Measurements from ENCODE around the gene HSD3B2. TPM values are rescaled to one million over a fixed set of nuclear protein-coding genes. Genes with fewer than 3 reads are reported as not detected.

HSD3B2 gene
- total RNA-seq, 2 donors from 2014 or later = not detected

DNA sequence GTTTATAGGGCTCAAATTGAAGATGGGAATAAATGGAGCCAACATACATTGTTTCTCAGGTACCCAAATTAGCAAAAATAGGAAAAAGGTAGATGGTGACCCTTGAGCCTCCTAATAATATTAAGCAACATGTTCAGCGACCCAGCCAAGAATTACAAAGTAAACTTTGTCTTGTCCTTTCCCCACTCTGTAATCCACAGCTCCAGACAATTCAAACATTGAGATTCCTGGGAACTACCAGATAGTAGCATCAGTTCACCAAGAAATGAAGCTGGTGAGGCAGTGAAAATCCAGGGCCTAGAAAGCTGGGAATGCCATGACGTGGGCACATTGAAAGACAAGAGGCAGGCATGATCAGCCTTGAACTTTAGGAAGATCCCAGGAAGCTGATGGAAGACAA is 34.6 kb upstream of the HSD3B2 start:
- Mint-ChIP-seq H3K9me3 (peaks cover 0 to 3% of the 10 kb centered on the region in 2 donors), H3K4me3 (no peak overlapping the region)

DNA sequence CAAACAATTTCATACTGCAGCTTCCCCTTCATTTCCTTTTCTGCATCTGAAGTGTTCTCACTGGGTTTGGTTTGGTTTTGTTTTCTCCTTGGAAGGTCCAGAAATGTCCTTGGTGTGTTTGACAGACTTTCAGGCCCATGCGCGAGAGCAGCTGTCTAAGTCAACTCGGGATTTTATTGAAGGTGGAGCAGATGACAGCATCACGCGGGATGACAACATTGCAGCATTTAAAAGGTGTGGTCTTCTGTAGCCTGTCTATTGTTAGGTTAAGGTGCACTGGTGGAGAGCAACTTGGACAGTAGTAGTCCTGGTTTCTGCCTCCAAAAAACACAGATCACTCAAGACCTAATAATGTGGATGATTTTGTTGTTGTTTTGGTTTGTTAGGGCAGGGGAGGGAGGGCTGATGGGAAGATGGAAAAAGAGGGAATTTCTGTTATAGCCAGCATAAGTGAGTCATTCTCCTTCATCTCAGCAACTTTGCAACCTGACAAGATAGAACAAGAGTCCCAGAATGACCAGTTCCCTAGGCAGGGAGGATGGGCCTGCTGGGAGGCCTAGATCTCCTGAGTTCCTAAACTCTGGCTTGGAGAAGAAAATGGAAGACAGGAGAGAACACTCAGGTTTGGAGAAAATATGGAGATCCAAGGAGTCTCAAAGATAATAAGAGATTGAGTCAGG is 33.8 kb upstream of the HSD3B2 start:
- DNase-seq = no peak
- ATAC-seq (replicated peaks in 1 of 2) = no peak
- Mint-ChIP-seq H3K4me3 (no peak overlapping the region), H3K4me1 (ENCODE audit: low read depth) (no peaks in the 10 kb centered on the region), H3K27me3 (ENCODE audit: low read depth) (no peaks in the 10 kb centered on the region), H3K9me3 (peaks cover 0 to 3% of the 10 kb centered on the region in 2 donors), H3K36me3 (ENCODE audit: insufficient read depth in 2 of 2) (no peaks in the 10 kb centered on the region), H3K27ac (no peak overlapping the region)

More for the DNA sequence above, 34.6 kb upstream of the HSD3B2 start:
- no peaks in the 10 kb centered on the region for H3K4me1 Mint-ChIP-seq (ENCODE audit: low read depth)
- H3K27ac Mint-ChIP-seq = no peak overlapping the region
- no peaks in the 10 kb centered on the region for H3K36me3 Mint-ChIP-seq (ENCODE audit: insufficient read depth in 2 of 2)
- ATAC-seq (replicated peaks in 1 of 2) = no peak
- DNase-seq = no peak
- H3K27me3 Mint-ChIP-seq (ENCODE audit: low read depth) = no peaks in the 10 kb centered on the region

DNA sequence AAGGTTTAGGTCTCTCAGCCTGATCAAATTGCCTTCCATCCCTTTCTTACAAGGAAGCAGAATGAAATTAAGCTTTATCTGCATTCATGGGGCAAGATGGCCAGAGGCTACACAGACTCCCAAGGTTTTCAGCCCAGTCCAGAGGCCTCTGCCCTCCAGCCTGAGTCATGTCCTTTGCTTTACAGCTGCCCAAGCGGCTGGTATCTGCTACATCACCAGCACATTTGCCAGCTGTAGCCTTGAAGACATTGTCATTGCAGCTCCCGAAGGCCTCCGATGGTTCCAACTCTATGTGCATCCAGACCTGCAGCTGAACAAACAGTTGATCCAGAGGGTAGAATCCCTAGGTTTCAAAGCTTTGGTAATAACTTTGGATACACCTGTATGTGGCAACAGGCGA is 30.4 kb upstream of the HSD3B2 start:
- Mint-ChIP-seq H3K27me3 (ENCODE audit: low read depth) (peaks cover 5% of the 10 kb centered on the region), H3K9me3 (no peaks in the 10 kb centered on the region), H3K4me1 (ENCODE audit: low read depth) (no peaks in the 10 kb centered on the region), H3K27ac (no peak overlapping the region), H3K36me3 (ENCODE audit: insufficient read depth in 2 of 2) (no peaks in the 10 kb centered on the region), H3K4me3 (no peak overlapping the region)
- ATAC-seq (replicated peaks in 1 of 2) (no peak), DNase-seq (no peak)

DNA sequence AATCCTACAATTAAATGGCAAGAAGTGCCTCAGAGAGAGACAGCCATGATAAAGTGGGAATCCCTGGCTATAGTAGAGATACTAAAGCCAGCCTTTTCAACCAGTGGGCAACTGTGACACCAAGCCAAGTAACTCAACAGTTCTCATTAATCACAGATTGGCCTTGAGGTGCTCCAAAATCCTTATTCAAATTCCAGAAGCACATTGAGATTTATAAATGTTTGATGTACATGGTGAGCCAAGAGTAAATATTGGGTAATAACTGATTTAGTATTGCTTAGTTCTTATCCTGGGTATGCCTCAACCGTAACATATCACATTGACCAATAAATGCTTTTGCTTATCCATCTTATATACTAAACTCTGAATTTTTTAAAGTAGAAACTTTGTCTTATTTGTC is 29.3 kb upstream of the HSD3B2 start:
- H3K4me1 Mint-ChIP-seq (ENCODE audit: low read depth) = no peaks in the 10 kb centered on the region
- peaks cover 12% of the 10 kb centered on the region for H3K27me3 Mint-ChIP-seq (ENCODE audit: low read depth)
- no peaks in the 10 kb centered on the region for H3K36me3 Mint-ChIP-seq (ENCODE audit: insufficient read depth in 2 of 2)
- DNase-seq = no peak
- no peak for ATAC-seq (replicated peaks in 1 of 2)
- peaks cover 0 to 2% of the 10 kb centered on the region in 2 donors for H3K9me3 Mint-ChIP-seq
- H3K27ac Mint-ChIP-seq = no peak overlapping the region
- H3K4me3 Mint-ChIP-seq = no peak overlapping the region

DNA sequence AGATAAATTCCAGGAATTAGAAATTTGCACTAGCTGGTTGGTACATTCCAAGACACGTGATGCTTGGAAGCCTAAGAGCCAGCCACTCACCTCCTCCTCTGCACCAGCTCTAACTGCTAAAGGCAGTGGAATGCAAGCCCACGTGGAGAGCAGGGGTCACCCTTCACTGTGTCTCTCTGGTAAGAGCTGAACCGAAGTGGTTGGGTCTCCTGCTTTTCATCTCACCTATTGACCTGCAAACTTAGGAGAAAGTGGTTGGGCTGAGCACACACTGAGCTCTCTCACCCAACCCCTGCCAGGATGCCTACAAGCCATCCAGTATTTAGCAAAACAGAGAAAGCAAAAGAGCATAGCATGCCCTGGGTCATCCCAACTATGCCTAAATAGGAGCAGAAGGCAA is 27.1 kb upstream of the HSD3B2 start:
- H3K9me3 Mint-ChIP-seq = peaks cover 0 to 2% of the 10 kb centered on the region in 2 donors
- DNase-seq (no peak), ATAC-seq (replicated peaks in 1 of 2) (no peak)
- no peak overlapping the region for H3K4me3 Mint-ChIP-seq
- H3K27ac Mint-ChIP-seq = no peak overlapping the region
- no peaks in the 10 kb centered on the region for H3K4me1 Mint-ChIP-seq (ENCODE audit: low read depth)
- peaks cover 18% of the 10 kb centered on the region for H3K27me3 Mint-ChIP-seq (ENCODE audit: low read depth)
- no peaks in the 10 kb centered on the region for H3K36me3 Mint-ChIP-seq (ENCODE audit: insufficient read depth in 2 of 2)

DNA sequence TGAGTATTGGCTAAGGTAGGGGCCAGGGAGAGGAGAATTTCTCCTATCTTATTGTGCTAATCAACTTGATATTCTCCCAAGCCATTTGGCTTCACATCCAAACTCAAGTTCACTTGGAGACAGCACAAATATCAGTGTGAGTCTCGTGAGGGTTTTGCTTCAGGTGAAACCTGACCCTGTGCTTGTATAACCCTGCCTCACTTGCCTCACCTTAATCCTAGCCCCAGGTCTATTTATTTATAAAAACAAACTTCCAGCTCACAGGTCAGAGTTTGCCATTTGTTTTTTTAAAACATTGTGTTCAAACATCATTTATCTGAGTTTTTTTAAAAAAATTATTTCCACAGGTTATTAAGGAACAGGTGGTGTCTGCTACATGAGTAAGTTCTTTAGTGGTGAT is 26.5 kb upstream of the HSD3B2 start:
- ATAC-seq (replicated peaks in 1 of 2) (no peak), DNase-seq (no peak)
- no peak overlapping the region for H3K4me3 Mint-ChIP-seq
- H3K27me3 Mint-ChIP-seq (ENCODE audit: low read depth) = peaks cover 18% of the 10 kb centered on the region
- H3K4me1 Mint-ChIP-seq (ENCODE audit: low read depth) = no peaks in the 10 kb centered on the region
- H3K36me3 Mint-ChIP-seq (ENCODE audit: insufficient read depth in 2 of 2) = no peaks in the 10 kb centered on the region
- H3K9me3 Mint-ChIP-seq = peaks cover 0 to 2% of the 10 kb centered on the region in 2 donors
- no peak overlapping the region for H3K27ac Mint-ChIP-seq

DNA sequence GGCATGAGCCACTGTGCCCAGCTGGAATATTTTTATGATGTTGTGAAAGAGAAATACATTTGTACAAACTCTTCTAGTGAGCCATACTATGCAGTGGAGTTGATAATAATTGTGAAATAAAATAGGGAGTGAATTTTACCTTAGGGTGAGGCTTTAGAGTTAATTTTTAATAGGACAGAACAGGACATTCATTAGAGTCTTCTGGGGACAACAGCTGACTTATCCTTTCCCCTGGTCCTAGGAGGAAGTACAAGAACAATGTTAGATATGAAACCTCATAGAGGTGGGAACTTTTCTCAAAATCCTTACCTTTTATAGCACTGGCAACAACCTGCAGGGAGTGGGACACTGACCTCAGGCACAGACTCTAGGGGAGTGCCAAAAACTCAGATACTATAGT is 24.4 kb upstream of the HSD3B2 start:
- ATAC-seq (replicated peaks in 1 of 2) = no peak
- no peak overlapping the region for H3K27ac Mint-ChIP-seq

DNA sequence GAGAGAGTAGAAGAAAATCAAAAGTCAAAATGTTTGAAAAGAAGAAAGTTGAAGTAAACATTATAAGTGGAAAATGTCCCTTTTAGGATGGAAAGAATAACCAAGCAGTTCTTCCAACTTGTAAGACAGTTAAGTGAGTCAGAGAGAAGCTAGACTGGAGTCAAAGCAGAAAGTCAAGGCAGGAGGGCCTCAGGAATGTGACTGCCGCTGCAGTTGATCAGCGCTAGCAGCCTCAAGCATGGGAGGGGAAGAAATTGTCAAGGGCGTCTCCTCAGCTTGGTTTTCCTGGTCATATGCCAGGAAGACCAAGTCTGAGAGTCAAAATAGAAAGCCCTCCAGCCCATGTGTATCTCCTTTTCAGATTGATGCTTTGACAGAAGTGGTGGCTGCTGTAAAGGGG is 23.2 kb upstream of the HSD3B2 start:
- peaks cover 0 to 2% of the 10 kb centered on the region in 2 donors for H3K9me3 Mint-ChIP-seq
- DNase-seq = no peak

More for the DNA sequence above, 24.4 kb upstream of the HSD3B2 start:
- no peak for DNase-seq
- no peak overlapping the region for H3K4me3 Mint-ChIP-seq
- H3K9me3 Mint-ChIP-seq = peaks cover 0 to 2% of the 10 kb centered on the region in 2 donors
- peaks cover 21% of the 10 kb centered on the region for H3K27me3 Mint-ChIP-seq (ENCODE audit: low read depth)
- no peaks in the 10 kb centered on the region for H3K36me3 Mint-ChIP-seq (ENCODE audit: insufficient read depth in 2 of 2)
- no peaks in the 10 kb centered on the region for H3K4me1 Mint-ChIP-seq (ENCODE audit: low read depth)

DNA sequence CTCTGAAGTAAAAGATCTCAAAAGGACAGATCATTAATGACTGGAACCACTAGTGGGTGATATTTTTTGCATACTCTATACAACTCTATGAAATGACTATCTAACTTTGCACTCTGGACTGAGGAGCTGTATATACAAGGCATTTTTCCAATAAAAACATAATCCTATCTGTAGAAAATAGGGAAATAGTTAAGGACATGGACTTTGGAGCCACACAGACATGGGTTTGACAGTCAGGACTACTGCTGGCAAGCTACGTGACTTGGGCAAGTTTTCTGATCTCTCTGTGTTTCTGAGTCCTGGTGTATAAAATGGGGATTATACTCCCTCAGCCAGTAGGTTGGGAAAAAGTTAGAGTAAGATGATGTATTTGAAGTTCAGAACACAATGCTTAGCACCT is 20.9 kb upstream of the HSD3B2 start:
- ATAC-seq (replicated peaks in 1 of 2) = no peak
- H3K27ac Mint-ChIP-seq = no peak overlapping the region
- H3K27me3 Mint-ChIP-seq (ENCODE audit: low read depth) = peaks cover 20% of the 10 kb centered on the region
- H3K9me3 Mint-ChIP-seq = peaks cover 0 to 2% of the 10 kb centered on the region in 2 donors
- H3K36me3 Mint-ChIP-seq (ENCODE audit: insufficient read depth in 2 of 2) = no peaks in the 10 kb centered on the region
- no peak overlapping the region for H3K4me3 Mint-ChIP-seq
- no peak for DNase-seq
- no peaks in the 10 kb centered on the region for H3K4me1 Mint-ChIP-seq (ENCODE audit: low read depth)

More for the DNA sequence above, 23.2 kb upstream of the HSD3B2 start:
- H3K36me3 Mint-ChIP-seq (ENCODE audit: insufficient read depth in 2 of 2) = no peaks in the 10 kb centered on the region
- H3K4me1 Mint-ChIP-seq (ENCODE audit: low read depth) = no peaks in the 10 kb centered on the region
- H3K27ac Mint-ChIP-seq = no peak overlapping the region
- no peak overlapping the region for H3K4me3 Mint-ChIP-seq
- no peak for ATAC-seq (replicated peaks in 1 of 2)
- peaks cover 25% of the 10 kb centered on the region for H3K27me3 Mint-ChIP-seq (ENCODE audit: low read depth)

DNA sequence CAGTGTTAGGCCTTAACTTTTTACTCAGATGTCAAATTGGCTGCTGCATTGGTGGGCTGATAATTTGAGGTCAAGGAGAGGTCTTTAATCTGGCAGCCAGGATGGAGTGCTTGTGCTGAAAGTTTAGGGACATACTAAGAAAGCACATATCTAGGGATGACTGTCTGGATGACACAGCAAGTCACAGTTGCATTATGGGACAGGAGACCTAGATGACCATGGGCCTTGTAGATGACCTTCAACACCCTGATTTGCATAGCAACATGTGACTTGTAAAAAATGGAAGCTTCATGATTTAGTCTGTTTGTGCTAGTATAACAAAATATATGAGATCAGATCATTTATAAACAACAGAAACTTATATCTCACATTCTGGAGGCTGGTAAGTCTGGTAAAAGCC is 18.0 kb upstream of the HSD3B2 start:
- no peak for DNase-seq
- no peaks in the 10 kb centered on the region for H3K36me3 Mint-ChIP-seq (ENCODE audit: insufficient read depth in 2 of 2)
- H3K9me3 Mint-ChIP-seq = no peaks in the 10 kb centered on the region
- H3K4me3 Mint-ChIP-seq = no peak overlapping the region
- ATAC-seq (replicated peaks in 1 of 2) = no peak
- H3K4me1 Mint-ChIP-seq (ENCODE audit: low read depth) = no peaks in the 10 kb centered on the region
- H3K27ac Mint-ChIP-seq = no peak overlapping the region
- H3K27me3 Mint-ChIP-seq (ENCODE audit: low read depth) = peaks cover 7% of the 10 kb centered on the region

DNA sequence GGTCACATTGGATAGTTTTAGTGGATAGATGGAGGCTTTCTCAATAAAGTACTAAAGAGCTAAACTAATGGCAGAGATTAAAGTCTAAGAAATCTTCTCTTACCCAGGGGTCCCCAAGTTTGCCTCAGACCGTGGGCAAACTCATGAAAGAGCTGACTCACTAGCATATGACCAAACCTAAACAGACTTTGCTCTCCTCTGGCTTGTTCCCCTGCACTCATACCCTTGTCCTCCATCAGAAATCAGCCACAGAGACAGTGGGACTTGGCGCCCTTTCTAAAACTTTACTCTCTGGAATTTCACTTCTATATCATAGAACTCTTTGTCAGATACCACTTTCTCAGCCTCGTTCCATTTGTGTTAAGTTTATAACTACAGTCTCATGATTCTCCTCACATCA is 17.0 kb upstream of the HSD3B2 start:
- H3K36me3 Mint-ChIP-seq (ENCODE audit: insufficient read depth in 2 of 2) = no peaks in the 10 kb centered on the region
- H3K9me3 Mint-ChIP-seq = peaks cover 0 to 1% of the 10 kb centered on the region in 2 donors
- ATAC-seq (replicated peaks in 1 of 2) (no peak), DNase-seq (no peak)
- no peaks in the 10 kb centered on the region for H3K4me1 Mint-ChIP-seq (ENCODE audit: low read depth)
- H3K27ac Mint-ChIP-seq = no peak overlapping the region
- H3K27me3 Mint-ChIP-seq (ENCODE audit: low read depth) = peaks cover 7% of the 10 kb centered on the region
- H3K4me3 Mint-ChIP-seq = no peak overlapping the region

DNA sequence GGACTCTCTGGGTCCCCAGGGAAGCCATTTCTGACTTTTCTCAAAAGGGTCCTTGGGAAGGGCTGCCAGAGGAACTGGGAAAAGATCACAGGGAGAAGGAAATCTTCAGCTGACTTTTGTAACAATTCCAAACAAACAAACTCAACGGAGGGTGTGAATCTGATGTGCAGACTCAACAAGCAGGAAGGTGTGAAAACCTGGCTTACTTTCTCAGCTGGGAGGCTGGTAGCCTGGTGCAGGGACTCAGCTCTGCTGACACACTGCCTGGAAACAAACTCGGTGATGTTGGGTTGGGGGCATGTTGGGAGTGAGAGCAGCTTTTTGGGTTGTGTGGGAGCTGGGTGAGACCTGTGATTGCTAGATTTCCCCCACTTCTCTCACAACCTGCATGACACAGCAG is 10.2 kb upstream of the HSD3B2 start:
- no peak for ATAC-seq (replicated peaks in 1 of 2)
- no peak overlapping the region for H3K27ac Mint-ChIP-seq
- H3K4me3 Mint-ChIP-seq = no peak overlapping the region
- no peak for DNase-seq
- H3K9me3 Mint-ChIP-seq = peaks cover 6 to 7% of the 10 kb centered on the region in 2 donors
- H3K27me3 Mint-ChIP-seq (ENCODE audit: low read depth) = peaks cover 14% of the 10 kb centered on the region
- H3K4me1 Mint-ChIP-seq (ENCODE audit: low read depth) = no peaks in the 10 kb centered on the region
- no peaks in the 10 kb centered on the region for H3K36me3 Mint-ChIP-seq (ENCODE audit: insufficient read depth in 2 of 2)

DNA sequence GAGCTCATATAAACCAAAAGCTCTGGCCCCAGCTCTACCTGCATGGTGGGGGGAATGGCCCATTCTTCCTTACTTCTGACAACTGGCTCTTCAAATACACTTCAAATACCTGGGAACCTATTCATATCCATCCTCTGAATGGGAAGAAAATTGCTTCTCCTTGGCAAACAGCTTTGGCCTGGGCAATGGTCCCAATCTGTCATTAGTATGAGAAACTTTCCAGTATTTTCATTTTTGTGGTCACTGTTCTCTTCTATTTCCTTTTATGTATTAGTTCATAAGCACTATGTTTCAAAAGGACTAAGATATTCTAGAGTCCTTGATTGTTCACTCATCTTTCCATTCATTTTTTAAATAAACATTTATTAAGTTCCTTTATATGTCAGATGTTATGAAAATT is 5.2 kb upstream of the HSD3B2 start:
- H3K27ac Mint-ChIP-seq = no peak overlapping the region
- no peaks in the 10 kb centered on the region for H3K4me1 Mint-ChIP-seq (ENCODE audit: low read depth)
- no peaks in the 10 kb centered on the region for H3K27me3 Mint-ChIP-seq (ENCODE audit: low read depth)
- no peak overlapping the region for H3K4me3 Mint-ChIP-seq
- DNase-seq (no peak), ATAC-seq (replicated peaks in 1 of 2) (no peak)
- H3K9me3 Mint-ChIP-seq = peaks cover 3 to 4% of the 10 kb centered on the region in 2 donors
- H3K36me3 Mint-ChIP-seq (ENCODE audit: insufficient read depth in 2 of 2) = no peaks in the 10 kb centered on the region

DNA sequence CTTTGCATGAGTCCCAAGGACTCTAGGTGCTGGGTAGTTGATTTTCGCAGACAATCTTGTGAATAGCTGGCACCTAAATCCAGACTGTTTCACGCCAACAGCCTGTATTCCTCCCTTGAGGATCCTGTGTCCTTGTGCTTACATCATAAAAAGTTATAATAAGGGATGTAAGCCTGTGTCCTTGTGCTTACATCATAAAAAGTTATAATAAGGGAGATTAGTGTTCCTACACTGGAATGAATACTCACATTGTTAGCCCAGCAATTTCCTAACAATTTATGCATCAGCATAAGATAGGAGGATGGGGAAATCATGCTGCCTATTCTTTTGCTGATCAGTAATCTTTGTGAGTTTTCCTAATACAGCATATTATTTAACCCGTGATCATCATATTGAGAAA is 4.0 kb upstream of the HSD3B2 start:
- DNase-seq = no peak
- no peaks in the 10 kb centered on the region for H3K36me3 Mint-ChIP-seq (ENCODE audit: insufficient read depth in 2 of 2)
- no peak overlapping the region for H3K27ac Mint-ChIP-seq
- no peak for ATAC-seq (replicated peaks in 1 of 2)
- H3K4me1 Mint-ChIP-seq (ENCODE audit: low read depth) = no peaks in the 10 kb centered on the region
- H3K4me3 Mint-ChIP-seq = no peak overlapping the region
- peaks cover 3 to 4% of the 10 kb centered on the region in 2 donors for H3K9me3 Mint-ChIP-seq
- peaks cover 3% of the 10 kb centered on the region for H3K27me3 Mint-ChIP-seq (ENCODE audit: low read depth)

All from activated T-cell treated with anti-CD3 and anti-CD28 coated beads, Interleukin-2, amount 50 U/mL, for 72 hours (primary cell).